ENCODE measurements around the gene OXNAD1.

The OXNAD1 gene

DNA sequence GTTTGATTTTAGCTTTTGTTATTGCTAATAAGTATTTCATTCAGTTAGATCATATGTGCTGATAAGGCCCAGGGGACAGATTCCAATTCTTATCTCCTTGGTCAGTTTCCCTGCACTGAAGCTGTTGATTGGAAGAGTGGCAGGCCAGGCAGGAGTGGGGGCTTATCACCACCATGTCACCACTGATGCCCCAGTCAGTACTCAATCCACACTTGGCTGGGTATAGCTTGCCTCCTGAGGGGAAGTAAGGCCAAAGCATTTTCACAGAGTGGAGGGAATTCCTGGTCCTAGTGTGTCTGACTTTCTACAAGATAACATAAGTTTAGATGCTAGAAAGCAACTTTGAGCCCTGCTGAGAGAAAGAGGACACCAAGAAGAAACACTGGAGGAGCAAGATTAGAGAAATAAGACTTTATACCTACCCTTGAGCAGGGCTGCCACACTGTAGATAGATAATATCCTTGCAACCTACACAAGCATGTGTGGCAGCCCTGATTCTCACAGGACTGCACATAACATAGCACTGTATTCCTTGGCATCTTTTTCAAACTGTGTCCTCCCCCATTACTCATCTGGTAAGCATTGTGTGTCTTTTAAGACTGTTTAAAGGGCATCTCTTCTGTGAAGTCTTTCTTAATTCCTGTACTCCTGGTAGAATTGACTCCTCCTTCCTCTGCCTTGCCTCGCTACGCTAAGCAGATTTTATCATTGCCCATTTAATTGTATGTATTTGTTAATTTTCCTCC, 24.3 kb downstream of the OXNAD1 start:
- TF ChIP-seq, protein P1, sequence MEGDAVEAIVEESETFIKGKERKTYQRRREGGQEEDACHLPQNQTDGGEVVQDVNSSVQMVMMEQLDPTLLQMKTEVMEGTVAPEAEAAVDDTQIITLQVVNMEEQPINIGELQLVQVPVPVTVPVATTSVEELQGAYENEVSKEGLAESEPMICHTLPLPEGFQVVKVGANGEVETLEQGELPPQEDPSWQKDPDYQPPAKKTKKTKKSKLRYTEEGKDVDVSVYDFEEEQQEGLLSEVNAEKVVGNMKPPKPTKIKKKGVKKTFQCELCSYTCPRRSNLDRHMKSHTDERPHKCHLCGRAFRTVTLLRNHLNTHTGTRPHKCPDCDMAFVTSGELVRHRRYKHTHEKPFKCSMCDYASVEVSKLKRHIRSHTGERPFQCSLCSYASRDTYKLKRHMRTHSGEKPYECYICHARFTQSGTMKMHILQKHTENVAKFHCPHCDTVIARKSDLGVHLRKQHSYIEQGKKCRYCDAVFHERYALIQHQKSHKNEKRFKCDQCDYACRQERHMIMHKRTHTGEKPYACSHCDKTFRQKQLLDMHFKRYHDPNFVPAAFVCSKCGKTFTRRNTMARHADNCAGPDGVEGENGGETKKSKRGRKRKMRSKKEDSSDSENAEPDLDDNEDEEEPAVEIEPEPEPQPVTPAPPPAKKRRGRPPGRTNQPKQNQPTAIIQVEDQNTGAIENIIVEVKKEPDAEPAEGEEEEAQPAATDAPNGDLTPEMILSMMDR (IDR thresholded peaks at IDR 0.05; ENCODE audit: unreplicated experiment in 3 of 3): no peak
- peaks cover 8% of the 10 kb centered on the region for H3K9me3 Mint-ChIP-seq
- no peak overlapping the region for H3K4me3 Mint-ChIP-seq
- peaks cover 7% of the 10 kb centered on the region for H3K4me1 Mint-ChIP-seq
- no peaks in the 10 kb centered on the region for H3K27me3 Mint-ChIP-seq (ENCODE audit: low read depth)
- H3K36me3 Mint-ChIP-seq (ENCODE audit: low read depth): peaks cover 30% of the 10 kb centered on the region
- H3K27ac Mint-ChIP-seq: no peak overlapping the region

DNA sequence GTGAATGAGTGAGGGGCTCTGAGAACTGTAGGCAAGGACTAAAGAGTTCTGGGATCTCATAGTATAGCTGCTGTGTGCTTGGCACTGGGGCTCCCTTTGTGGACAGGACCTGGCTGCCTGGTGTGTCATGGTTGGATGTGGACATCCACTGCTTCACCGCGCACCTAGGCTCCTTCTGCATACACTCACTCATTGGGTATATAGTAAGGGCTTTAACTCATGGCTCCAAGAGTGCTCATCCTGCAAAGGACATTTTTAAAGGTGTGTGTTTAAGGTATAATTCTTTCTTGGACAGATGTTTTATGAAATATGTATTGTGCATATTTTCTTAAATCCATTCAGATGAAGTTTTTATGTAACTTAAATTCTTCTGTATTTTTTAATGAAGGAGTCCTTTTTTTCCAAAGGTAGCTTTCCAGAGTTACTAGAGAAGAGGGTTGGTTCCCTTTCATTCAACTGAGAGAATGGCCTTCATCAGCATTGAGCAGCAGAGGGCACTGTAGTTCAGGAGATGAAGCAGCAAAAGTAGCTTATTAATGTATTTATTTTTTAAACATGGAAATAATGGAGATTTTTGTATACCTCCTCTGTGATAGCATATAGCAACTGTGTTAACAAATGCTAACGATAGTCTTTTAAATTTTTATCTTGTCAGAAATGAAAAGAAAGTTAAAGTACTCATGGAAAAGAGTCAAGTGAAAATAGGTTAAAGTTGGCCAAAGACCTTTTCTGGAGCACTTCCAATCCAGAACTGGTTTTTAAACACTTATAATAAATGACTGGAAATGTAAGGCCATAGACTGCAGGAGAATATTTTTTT, 25.2 kb downstream of the OXNAD1 start:
- Mint-ChIP-seq H3K4me3 (no peak overlapping the region), H3K9me3 (peaks cover 12% of the 10 kb centered on the region), H3K27ac (peak overlapping the region in 1 of 3 experiments; percentile 11), H3K4me1 (peaks cover 7% of the 10 kb centered on the region), H3K36me3 (ENCODE audit: low read depth) (peaks cover 39% of the 10 kb centered on the region), H3K27me3 (ENCODE audit: low read depth) (no peaks in the 10 kb centered on the region)
- TF ChIP-seq, protein P1 (IDR thresholded peaks at IDR 0.05; ENCODE audit: unreplicated experiment in 3 of 3): peak; percentile 83 to 91 (median 88)

DNA sequence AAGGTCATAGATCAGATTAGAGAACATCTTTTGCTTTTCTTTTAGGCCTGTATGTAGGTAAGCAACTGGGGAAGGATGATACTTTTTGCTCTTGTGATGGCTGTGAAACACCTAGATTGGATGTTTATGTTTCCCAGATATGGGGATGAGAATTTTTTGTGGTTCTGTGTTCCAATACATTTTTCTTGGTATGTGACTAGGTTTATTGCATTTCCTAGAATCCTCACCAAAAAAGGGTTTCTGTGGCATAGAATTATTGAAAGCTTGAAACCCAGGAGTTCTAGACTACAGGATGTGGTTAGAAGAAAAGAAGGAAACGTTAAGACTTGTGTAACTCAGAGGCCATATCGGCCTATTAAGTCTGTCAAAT, 25.8 kb downstream of the OXNAD1 start:
- H3K36me3 Mint-ChIP-seq (ENCODE audit: low read depth): peaks cover 45% of the 10 kb centered on the region
- peaks cover 18% of the 10 kb centered on the region for H3K9me3 Mint-ChIP-seq
- TF ChIP-seq, protein P1 (IDR thresholded peaks at IDR 0.05; ENCODE audit: unreplicated experiment in 3 of 3): no peak
- no peaks in the 10 kb centered on the region for H3K27me3 Mint-ChIP-seq (ENCODE audit: low read depth)
- peak overlapping the region in 1 of 3 experiments; percentile 11 for H3K27ac Mint-ChIP-seq
- H3K4me1 Mint-ChIP-seq: peaks cover 7% of the 10 kb centered on the region
- H3K4me3 Mint-ChIP-seq: no peak overlapping the region

DNA sequence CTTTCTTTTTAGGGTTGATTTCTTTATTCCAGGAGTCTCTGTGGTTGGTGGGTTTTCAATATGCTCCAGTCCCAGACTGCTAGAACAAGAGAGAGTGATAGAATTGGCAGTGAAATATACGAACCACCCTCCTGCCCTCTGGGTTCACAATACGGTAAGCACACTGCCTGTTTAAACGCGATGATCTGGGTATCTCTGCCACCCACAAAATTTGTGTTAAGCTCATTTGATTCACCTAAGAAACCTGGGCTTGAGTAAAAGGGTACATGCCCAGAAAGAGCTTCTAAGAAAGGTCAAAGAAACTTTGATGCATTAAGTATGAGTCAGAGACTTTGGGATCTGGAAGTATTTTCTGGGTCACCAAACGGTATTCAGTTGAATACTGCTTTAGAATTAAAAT, 29.8 kb downstream of the OXNAD1 start:
- H3K27ac Mint-ChIP-seq: no peak overlapping the region
- H3K36me3 Mint-ChIP-seq (ENCODE audit: low read depth): peaks cover 84% of the 10 kb centered on the region
- H3K27me3 Mint-ChIP-seq (ENCODE audit: low read depth): no peaks in the 10 kb centered on the region
- H3K9me3 Mint-ChIP-seq: peaks cover 30% of the 10 kb centered on the region
- TF ChIP-seq, protein P1 (IDR thresholded peaks at IDR 0.05; ENCODE audit: unreplicated experiment in 3 of 3): no peak
- H3K4me1 Mint-ChIP-seq: peaks cover 7% of the 10 kb centered on the region
- H3K4me3 Mint-ChIP-seq: no peak overlapping the region

DNA sequence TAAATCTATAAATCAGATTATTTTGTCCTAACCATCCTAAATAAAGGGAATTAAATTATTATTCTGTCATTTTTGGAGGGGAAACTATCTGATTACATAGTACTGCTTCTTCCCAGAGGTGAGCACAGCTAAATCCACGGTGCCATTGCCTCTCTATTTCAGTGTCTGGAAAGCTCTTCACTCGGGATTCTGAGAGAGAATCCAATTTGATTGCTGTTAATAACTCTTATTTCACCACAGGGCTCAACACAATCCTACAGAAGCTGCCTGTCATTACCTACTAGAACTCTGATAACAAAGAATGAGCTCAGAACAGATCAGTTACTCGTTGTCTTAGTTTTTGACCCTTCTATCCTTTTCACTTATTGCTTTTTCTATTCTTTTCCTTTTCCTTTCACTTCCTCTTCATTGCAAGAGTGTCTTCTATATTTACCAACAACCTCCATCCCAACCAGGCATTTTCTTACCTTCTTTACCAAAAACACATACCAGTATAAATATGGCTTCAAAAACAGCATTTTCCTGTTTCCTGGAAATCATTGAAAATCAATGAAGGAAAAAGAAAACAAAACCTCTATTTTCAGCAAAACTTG, 30.4 kb downstream of the OXNAD1 start:
- Mint-ChIP-seq H3K36me3 (ENCODE audit: low read depth) (peaks cover 81% of the 10 kb centered on the region), H3K27me3 (ENCODE audit: low read depth) (no peaks in the 10 kb centered on the region), H3K9me3 (peaks cover 30% of the 10 kb centered on the region), H3K4me1 (peaks cover 6% of the 10 kb centered on the region), H3K27ac (no peak overlapping the region), H3K4me3 (no peak overlapping the region)
- TF ChIP-seq, protein P1 (IDR thresholded peaks at IDR 0.05; ENCODE audit: unreplicated experiment in 3 of 3): no peak
